WTC11 (cell line): ENCODE data around the gene GIT1. TPM values are rescaled to one million over a fixed set of nuclear protein-coding genes. Genes with fewer than 3 reads are reported as not detected.

Experiments used
- ATAC-seq: fragments of 200-7000 bp; cut with Tn5 transposase; 2 replicates; pipeline ENCODE4 v1.10.0; 2021; ENCODE audit warnings: mild to moderate bottlenecking, moderate library complexity
- CTCF ChIA-PET: fragments of 300-600 bp; sonication (Branson Sonifier 250); formaldehyde crosslinking; loops from one replicate; lab custom pipeline; 2021; ENCODE audit warnings: antibody characterized with exemption; lab: Charles Lee
- POLR2A ChIA-PET: fragments of 350-600 bp; sonication (Branson Sonifier 250); formaldehyde crosslinking; loops from one replicate; lab custom pipeline; 2021; ENCODE audit warnings: antibody characterized with exemption; lab: Charles Lee
- DNase-seq: peaks from one replicate; pipeline ENCODE4 v3.0.0; 2021; ENCODE audit warnings: low spot score
- H3K27ac Mint-ChIP-seq: 2 replicates; pipeline ENCODE4 v1.8.0; 2021; ENCODE audit warnings: mixed read lengths
- H3K27me3 Mint-ChIP-seq: 2 replicates; pipeline ENCODE4 v1.8.0; 2021; ENCODE audit warnings: low read depth, mild to moderate bottlenecking, moderate library complexity, mixed read lengths
- H3K36me3 Mint-ChIP-seq: 2 replicates; pipeline ENCODE4 v1.8.0; 2021; ENCODE audit warnings: mixed read lengths
- H3K4me1 Mint-ChIP-seq: 2 replicates; pipeline ENCODE4 v1.8.0; 2022; ENCODE audit warnings: mixed read lengths
- H3K4me3 Mint-ChIP-seq: 2 replicates; pipeline ENCODE4 v1.8.0; 2021; ENCODE audit warnings: mild to moderate bottlenecking, moderate library complexity, mixed read lengths
- H3K9me3 Mint-ChIP-seq: 2 replicates; pipeline ENCODE4 v1.8.0; 2021; ENCODE audit warnings: mixed read lengths
- AR ChIP-seq: fragments of 250-450 bp; sonication (Bioruptor Pico); IDR thresholded peaks from 2 replicates; pipeline ENCODE4 v1.9.0; 2021; ENCODE audit warnings: mild to moderate bottlenecking
- ATF1 ChIP-seq: sonication (generic); formaldehyde crosslinking; IDR thresholded peaks from 2 replicates; pipeline ENCODE4 v1.8.1; 2023; ENCODE audit warnings: mild to moderate bottlenecking, moderate library complexity, missing genetic modification reagents
- E2F5 ChIP-seq: sonication (generic); formaldehyde crosslinking; IDR thresholded peaks from 2 replicates; pipeline ENCODE4 v1.8.1; 2022; ENCODE audit warnings: mild to moderate bottlenecking, moderate library complexity, missing genetic modification reagents
- EMX1 ChIP-seq: fragments of 250-450 bp; sonication (Bioruptor Pico); IDR thresholded peaks from 2 replicates; pipeline ENCODE4 v1.8.0; 2021; ENCODE audit warnings: mild to moderate bottlenecking
- IRF2 ChIP-seq: sonication (generic); formaldehyde crosslinking; IDR thresholded peaks from 2 replicates; pipeline ENCODE4 v1.8.0; 2022; ENCODE audit warnings: low read depth, missing genetic modification reagents, borderline replicate concordance
- JAZF1 ChIP-seq: fragments of 250-450 bp; sonication (Bioruptor Pico); IDR thresholded peaks from 2 replicates; pipeline ENCODE4 v1.9.0; 2021; ENCODE audit warnings: moderate library complexity, mild to moderate bottlenecking, inconsistent platforms
- KAT7 ChIP-seq: sonication (generic); formaldehyde crosslinking; IDR thresholded peaks from 2 replicates; pipeline ENCODE4 v1.8.1; 2023; ENCODE audit warnings: missing genetic modification reagents, mild to moderate bottlenecking, borderline replicate concordance
- NR1H2 ChIP-seq: sonication (generic); formaldehyde crosslinking; IDR thresholded peaks from 2 replicates; pipeline ENCODE4 v1.9.0; 2021; ENCODE audit warnings: mild to moderate bottlenecking, moderate library complexity, missing genetic modification reagents
- SMAD3 ChIP-seq: sonication (generic); formaldehyde crosslinking; IDR thresholded peaks from 2 replicates; pipeline ENCODE4 v1.8.0; 2022; ENCODE audit warnings: missing genetic modification reagents, mild to moderate bottlenecking, borderline replicate concordance
- TEAD1 ChIP-seq: sonication (generic); formaldehyde crosslinking; IDR thresholded peaks from 2 replicates; pipeline ENCODE4 v1.8.0; 2022; ENCODE audit warnings: mild to moderate bottlenecking, missing genetic modification reagents
- TEAD4 ChIP-seq: sonication (generic); formaldehyde crosslinking; IDR thresholded peaks from 2 replicates; pipeline ENCODE4 v1.8.0; 2022; ENCODE audit warnings: mild to moderate bottlenecking, missing genetic modification reagents
- ZBTB21 ChIP-seq: sonication (generic); formaldehyde crosslinking; IDR thresholded peaks from 2 replicates; pipeline ENCODE4 v1.8.1; 2023; ENCODE audit warnings: mild to moderate bottlenecking, missing genetic modification reagents, borderline replicate concordance
- ZNF219 ChIP-seq: sonication (generic); formaldehyde crosslinking; IDR thresholded peaks from 2 replicates; pipeline ENCODE4 v1.8.0; 2023; ENCODE audit warnings: missing genetic modification reagents, mild to moderate bottlenecking, borderline replicate concordance
- ZNF232 ChIP-seq: sonication (generic); formaldehyde crosslinking; IDR thresholded peaks from 2 replicates; pipeline ENCODE4 v1.8.0; 2022; ENCODE audit warnings: mild to moderate bottlenecking, missing genetic modification reagents
- ZNF396 ChIP-seq: fragments of 250-450 bp; sonication (Bioruptor Pico); IDR thresholded peaks from 2 replicates; pipeline ENCODE4 v1.8.0; 2021; ENCODE audit warnings: mild to moderate bottlenecking, moderate library complexity, borderline replicate concordance
- ZNF423 ChIP-seq: fragments of 250-450 bp; sonication (Bioruptor Pico); IDR thresholded peaks from 2 replicates; pipeline ENCODE4 v2.1.2; 2022; ENCODE audit warnings: mild to moderate bottlenecking, moderate library complexity
- ZNF532 ChIP-seq: fragments of 250-450 bp; sonication (Bioruptor Pico); IDR thresholded peaks from 2 replicates; pipeline ENCODE4 v1.9.0; 2021; ENCODE audit warnings: mild to moderate bottlenecking, borderline replicate concordance
- total RNA-seq: library from RNA; stranded (reverse); gene quantifications from 3 replicates; pipeline ENCODE4 v1.2.3, GENCODE V29; 2021
- TF ChIP-seq, protein P1 (sequence below): fragments of 250-450 bp; sonication (Bioruptor Pico); IDR thresholded peaks from 2 replicates; pipeline ENCODE4 v1.8.0; 2021; ENCODE audit warnings: mild to moderate bottlenecking
- TF ChIP-seq, protein P2 (sequence below): fragments of 250-450 bp; sonication (Bioruptor Pico); IDR thresholded peaks from 2 replicates; pipeline ENCODE4 v1.9.0; 2021; ENCODE audit warnings: mild to moderate bottlenecking
- TF ChIP-seq, protein P3 (sequence below): sonication (generic); formaldehyde crosslinking; IDR thresholded peaks from 2 replicates; pipeline ENCODE4 v1.8.1; 2023; ENCODE audit warnings: mild to moderate bottlenecking, missing genetic modification reagents, moderate library complexity
- TF ChIP-seq, protein P4 (sequence below): fragments of 250-450 bp; sonication (Bioruptor Pico); IDR thresholded peaks from 2 replicates; pipeline ENCODE4 v1.9.0; 2021; ENCODE audit warnings: moderate library complexity, mild to moderate bottlenecking, inconsistent platforms, borderline replicate concordance
- TF ChIP-seq, protein P5 (sequence below): sonication (generic); formaldehyde crosslinking; IDR thresholded peaks from 2 replicates; pipeline ENCODE4 v1.8.0; 2022; ENCODE audit warnings: mild to moderate bottlenecking, missing genetic modification reagents

Gene GIT1
- total RNA-seq, 1 experiment from 2014 or later, result 66.9 TPM

- H3K27ac Mint-ChIP-seq, result no peak overlapping the region
- CTCF ChIA-PET, result interaction anchor here (0.8 to 3.8 kb wide), 15 partner anchors 8 to 469 kb away, joined by 3 to 44 read pairs (median 4); partner anchors contain the start of gene ANKRD13B
- H3K4me3 Mint-ChIP-seq, result no peak overlapping the region
- POLR2A ChIA-PET, result no interaction called here
- no peaks in the 10 kb centered on the region for H3K9me3 Mint-ChIP-seq
- ATAC-seq, result no peak
- no peaks in the 10 kb centered on the region for H3K36me3 Mint-ChIP-seq
- peaks cover 52% of the 10 kb centered on the region for H3K27me3 Mint-ChIP-seq
- peaks cover 43% of the 10 kb centered on the region for H3K4me1 Mint-ChIP-seq
- TF ChIP-seq, protein P1, sequence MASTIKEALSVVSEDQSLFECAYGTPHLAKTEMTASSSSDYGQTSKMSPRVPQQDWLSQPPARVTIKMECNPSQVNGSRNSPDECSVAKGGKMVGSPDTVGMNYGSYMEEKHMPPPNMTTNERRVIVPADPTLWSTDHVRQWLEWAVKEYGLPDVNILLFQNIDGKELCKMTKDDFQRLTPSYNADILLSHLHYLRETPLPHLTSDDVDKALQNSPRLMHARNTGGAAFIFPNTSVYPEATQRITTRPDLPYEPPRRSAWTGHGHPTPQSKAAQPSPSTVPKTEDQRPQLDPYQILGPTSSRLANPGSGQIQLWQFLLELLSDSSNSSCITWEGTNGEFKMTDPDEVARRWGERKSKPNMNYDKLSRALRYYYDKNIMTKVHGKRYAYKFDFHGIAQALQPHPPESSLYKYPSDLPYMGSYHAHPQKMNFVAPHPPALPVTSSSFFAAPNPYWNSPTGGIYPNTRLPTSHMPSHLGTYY (CRISPR knock-in tag), result no peak
- TF ChIP-seq ZBTB21 (CRISPR knock-in tag) (no peak), ZNF532 (no peak), E2F5 (CRISPR knock-in tag) (no peak), ATF1 (CRISPR knock-in tag) (no peak), EMX1 (CRISPR knock-in tag) (no peak), ZNF423 (CRISPR knock-in tag) (no peak), ZNF232 (CRISPR knock-in tag) (no peak), KAT7 (CRISPR knock-in tag) (no peak), IRF2 (CRISPR knock-in tag) (no peak), JAZF1 (CRISPR knock-in tag) (no peak), SMAD3 (no peak)
- TF ChIP-seq, protein P2, sequence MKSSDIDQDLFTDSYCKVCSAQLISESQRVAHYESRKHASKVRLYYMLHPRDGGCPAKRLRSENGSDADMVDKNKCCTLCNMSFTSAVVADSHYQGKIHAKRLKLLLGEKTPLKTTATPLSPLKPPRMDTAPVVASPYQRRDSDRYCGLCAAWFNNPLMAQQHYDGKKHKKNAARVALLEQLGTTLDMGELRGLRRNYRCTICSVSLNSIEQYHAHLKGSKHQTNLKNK (CRISPR knock-in tag), result no peak
- TF ChIP-seq, protein P3, sequence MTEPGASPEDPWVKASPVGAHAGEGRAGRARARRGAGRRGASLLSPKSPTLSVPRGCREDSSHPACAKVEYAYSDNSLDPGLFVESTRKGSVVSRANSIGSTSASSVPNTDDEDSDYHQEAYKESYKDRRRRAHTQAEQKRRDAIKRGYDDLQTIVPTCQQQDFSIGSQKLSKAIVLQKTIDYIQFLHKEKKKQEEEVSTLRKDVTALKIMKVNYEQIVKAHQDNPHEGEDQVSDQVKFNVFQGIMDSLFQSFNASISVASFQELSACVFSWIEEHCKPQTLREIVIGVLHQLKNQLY (CRISPR knock-in tag), result no peak
- TF ChIP-seq, protein P4, sequence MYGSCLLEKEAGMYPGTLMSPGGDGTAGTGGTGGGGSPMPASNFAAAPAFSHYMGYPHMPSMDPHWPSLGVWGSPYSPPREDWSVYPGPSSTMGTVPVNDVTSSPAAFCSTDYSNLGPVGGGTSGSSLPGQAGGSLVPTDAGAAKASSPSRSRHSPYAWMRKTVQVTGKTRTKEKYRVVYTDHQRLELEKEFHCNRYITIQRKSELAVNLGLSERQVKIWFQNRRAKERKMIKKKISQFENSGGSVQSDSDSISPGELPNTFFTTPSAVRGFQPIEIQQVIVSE (CRISPR knock-in tag), result no peak
- TF ChIP-seq, all 79 proteins: peak for 0
- no peak for DNase-seq
These were observed 35.1 kb upstream of the GIT1 start for GRCh38 chr17:29624586-29624985.

DNA sequence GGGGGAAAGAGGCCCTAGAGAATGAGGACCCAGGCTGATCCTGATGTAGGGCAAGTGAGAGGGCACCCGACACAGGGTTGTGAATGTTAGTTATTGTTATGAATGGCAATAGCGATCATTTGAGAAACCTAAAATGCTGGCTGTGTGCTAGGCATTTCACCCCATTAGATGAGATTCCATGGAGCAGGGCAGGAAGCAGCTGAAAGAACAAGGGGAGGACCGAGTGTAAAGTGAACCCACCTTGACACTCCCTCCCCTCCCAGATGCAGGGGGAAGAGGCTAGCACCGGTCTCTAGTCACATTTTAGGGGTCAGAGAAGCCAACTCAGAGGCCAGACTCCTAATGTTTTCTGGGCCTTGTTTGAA, 33.8 kb upstream of the GIT1 start:
- DNase-seq (no peak), ATAC-seq (peak; percentile 9)
- peaks cover 47% of the 10 kb centered on the region for H3K4me1 Mint-ChIP-seq
- H3K27ac Mint-ChIP-seq, result peak overlapping the region; percentile 82
- peaks cover 61% of the 10 kb centered on the region for H3K27me3 Mint-ChIP-seq
- H3K36me3 Mint-ChIP-seq, result no peaks in the 10 kb centered on the region
- peak overlapping the region; percentile 79 for H3K4me3 Mint-ChIP-seq
- H3K9me3 Mint-ChIP-seq, result no peaks in the 10 kb centered on the region
- POLR2A ChIA-PET, result interaction anchor here (0.6 kb wide), 1 partner anchor 415 kb away, joined by 5 read pairs; no protein-coding TSS in a partner anchor
- CTCF ChIA-PET, result interaction anchor here (0.8 to 3.2 kb wide), 12 partner anchors 10 to 506 kb away, joined by 3 to 18 read pairs (median 6); partner anchors contain the start of genes ABHD15 and ANKRD13B
- no peak for TF ChIP-seq ZNF219 (CRISPR knock-in tag)
- no peak for TF ChIP-seq ZBTB21 (CRISPR knock-in tag)
- no peak for TF ChIP-seq ATF1 (CRISPR knock-in tag)
- TF ChIP-seq, protein P5, sequence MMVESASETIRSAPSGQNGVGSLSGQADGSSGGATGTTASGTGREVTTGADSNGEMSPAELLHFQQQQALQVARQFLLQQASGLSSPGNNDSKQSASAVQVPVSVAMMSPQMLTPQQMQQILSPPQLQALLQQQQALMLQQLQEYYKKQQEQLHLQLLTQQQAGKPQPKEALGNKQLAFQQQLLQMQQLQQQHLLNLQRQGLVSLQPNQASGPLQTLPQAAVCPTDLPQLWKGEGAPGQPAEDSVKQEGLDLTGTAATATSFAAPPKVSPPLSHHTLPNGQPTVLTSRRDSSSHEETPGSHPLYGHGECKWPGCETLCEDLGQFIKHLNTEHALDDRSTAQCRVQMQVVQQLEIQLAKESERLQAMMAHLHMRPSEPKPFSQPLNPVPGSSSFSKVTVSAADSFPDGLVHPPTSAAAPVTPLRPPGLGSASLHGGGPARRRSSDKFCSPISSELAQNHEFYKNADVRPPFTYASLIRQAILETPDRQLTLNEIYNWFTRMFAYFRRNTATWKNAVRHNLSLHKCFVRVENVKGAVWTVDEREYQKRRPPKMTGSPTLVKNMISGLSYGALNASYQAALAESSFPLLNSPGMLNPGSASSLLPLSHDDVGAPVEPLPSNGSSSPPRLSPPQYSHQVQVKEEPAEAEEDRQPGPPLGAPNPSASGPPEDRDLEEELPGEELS (CRISPR knock-in tag), result no peak; the same call in 1 of the 2 replicates
- no peak for TF ChIP-seq TEAD4 (CRISPR knock-in tag)
- no peak; the same call in 1 of the 2 replicates for TF ChIP-seq TEAD1
- TF ChIP-seq AR (CRISPR knock-in tag), result no peak
- TF ChIP-seq JAZF1 (CRISPR knock-in tag), result no peak
- no peak for TF ChIP-seq ZNF396
- no peak for TF ChIP-seq NR1H2 (CRISPR knock-in tag)
